Activated T-cell treated with anti-CD3 and anti-CD28 coated beads for 24 hours (primary cell): Measurements from ENCODE around the gene AFG3L2.

Source experiments
- DNase-seq: peaks from one replicate; pipeline ENCODE4 v3.0.0-alpha.2; 2020; ENCODE audit warnings: low read depth

AFG3L2 gene

DNA sequence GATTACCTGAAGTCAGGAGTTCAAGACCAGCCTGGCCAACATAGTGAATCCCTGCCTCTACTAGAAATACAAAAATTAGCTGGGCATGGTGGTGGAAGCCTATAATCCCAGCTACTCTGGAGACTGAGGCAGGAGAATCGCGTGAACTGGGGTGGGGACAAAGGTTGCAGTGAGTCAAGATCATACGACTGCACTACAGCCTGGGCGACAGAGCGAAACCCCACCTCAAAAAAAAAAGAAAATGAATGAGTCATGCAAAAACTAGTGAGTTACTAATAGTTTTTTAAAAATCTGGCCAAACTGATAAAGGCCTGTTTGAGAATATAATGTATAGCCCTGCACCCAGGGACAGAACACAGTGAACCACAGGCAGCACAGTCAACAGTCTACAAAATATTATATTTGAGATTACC, 17.5 kb downstream of the AFG3L2 start:
- no peak for DNase-seq

DNA sequence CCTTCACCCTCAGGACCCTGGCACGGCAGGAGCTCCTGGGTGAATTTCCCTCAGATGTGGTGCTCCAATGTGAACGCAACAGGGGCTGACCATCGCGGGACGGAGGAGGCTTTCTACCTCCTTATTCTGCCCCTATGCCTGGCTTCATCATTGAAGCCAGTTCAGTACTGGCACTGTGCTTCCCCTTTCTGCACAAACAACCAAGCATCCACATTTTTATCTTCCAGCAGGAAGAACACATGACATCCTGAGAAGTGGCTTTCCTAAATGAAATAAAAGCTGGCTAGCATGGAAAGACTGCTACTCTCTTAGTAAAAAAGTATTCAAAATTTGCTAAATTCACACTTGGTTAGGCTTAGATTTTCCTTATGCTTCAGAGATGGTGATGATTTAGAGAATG, 24.8 kb downstream of the AFG3L2 start:
- no peak for DNase-seq

DNA sequence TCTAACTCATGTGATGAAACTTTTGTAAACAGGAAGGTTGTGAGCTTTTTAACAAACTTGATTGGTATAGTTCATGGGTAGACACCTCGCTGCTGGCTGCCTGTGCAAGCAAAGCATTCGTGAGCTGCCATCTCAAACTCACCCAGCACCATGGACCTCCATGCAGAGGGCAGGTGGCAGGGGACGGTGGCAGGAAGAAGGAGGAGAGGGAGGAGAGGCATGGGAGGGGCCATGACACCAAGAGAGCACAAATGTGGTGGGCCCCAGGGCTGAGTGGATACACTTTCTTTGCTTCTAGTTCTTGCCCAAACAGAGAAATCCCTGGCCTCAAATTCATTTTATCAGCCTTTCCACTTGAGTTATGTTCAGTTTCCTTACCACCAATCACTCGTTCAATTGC, 29.1 kb downstream of the AFG3L2 start:
- DNase-seq = no peak

GRCh38 chr18:12346240-12346565, 30.8 kb downstream of the AFG3L2 start:
- no peak for DNase-seq

GRCh38 chr18:12345491-12346239, 31.4 kb downstream of the AFG3L2 start:
- DNase-seq = no peak

- no peak for DNase-seq
Observed at GRCh38 chr18:12342661-12343060, 34.4 kb downstream of the AFG3L2 start.

DNA sequence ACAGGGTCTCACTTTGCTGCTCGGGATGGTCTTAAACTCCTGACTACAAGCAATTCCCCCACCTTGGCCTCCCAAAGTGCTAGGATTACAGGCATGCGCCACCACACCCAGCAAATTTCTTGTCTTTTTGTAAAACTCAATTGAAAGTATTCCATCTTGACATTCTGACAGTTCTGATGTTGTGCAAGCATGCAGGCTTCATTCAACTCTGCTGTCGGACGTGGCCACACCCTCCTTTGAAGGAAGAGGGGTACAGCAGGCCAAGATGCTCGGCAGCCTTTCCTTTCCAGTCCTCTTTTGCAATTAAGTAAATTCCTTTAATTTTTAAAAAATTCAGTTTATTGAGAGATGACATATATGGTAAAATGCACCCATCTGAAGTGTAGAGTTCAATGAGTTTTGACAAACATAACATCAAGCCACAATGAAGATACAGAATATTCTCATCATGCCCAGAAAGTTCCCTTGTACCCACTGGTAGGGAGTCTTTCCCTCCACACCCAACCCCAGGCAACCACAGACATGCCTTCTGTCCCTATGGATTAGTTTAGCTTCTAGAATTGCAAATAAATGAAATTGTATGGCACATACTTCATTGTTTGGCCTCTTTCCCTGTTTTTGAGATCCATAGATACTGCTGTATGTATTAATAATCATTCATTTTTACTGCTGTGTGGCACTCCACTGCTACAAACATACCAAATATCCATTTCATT, 35.9 kb downstream of the AFG3L2 start:
- no peak for DNase-seq

DNA sequence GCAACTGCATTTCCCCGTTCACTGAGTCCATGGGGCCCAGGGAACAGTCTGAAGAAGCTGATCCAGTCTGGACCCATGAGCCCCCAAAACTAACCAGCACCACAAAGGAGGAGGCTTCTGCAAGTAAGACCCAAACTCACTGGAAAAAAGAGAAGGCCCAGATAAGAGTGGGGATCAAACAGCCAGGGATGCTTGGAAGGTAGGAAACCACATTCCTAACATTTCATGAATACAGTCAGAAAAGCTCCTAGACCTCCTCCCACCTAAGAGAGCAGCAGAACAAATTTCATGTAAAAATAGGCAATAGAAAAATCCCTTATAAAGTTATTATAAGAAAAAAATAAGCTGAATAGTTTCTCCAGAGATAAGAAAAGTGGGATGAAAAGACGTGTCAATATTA, 38.6 kb downstream of the AFG3L2 start:
- DNase-seq = no peak

GRCh38 chr18:12336887-12337286, 40.1 kb downstream of the AFG3L2 start:
- no peak for DNase-seq

DNA sequence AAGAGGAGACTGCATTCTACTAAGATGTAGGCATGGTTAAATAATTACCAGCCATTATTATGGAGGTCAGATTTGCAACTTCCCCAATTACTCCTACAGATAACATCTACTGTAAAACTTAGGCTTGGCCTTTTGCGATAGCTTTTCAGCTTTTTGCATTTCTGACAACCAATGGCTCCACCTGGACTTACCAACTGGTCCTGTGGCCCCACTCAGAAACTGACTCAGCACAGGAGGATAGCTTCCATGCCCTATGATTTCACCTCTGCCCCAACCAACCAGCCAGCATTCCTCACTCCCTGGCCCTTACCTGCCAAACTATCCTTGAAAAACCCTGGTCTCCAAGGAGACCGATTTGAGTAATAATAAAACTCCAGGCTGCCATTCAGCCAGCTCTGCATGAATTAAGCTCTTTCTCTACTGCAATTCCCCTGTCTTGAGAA, 40.8 kb downstream of the AFG3L2 start:
- DNase-seq = no peak

DNA sequence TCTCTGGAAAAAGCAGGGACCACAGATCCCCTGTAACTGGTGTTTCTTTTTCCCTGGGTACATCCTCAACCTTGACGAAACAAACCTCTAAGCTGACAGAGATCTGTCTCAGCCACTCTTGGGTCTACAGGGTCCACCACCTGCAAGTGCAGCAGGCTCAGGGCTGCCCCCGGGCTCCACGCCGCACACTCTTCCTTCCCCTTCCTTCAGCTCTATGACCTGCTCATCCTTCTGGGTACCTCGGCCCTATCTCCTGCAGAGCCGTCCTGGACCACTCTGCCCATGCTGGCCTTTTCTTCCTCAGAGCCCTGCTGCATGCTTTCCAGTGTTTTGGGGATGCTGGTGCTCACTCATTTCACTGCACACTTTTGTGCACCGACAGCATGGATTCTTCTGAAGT, 41.5 kb downstream of the AFG3L2 start:
- DNase-seq = no peak

GRCh38 chr18:12334863-12335262, 42.2 kb downstream of the AFG3L2 start:
- no peak for DNase-seq

DNA sequence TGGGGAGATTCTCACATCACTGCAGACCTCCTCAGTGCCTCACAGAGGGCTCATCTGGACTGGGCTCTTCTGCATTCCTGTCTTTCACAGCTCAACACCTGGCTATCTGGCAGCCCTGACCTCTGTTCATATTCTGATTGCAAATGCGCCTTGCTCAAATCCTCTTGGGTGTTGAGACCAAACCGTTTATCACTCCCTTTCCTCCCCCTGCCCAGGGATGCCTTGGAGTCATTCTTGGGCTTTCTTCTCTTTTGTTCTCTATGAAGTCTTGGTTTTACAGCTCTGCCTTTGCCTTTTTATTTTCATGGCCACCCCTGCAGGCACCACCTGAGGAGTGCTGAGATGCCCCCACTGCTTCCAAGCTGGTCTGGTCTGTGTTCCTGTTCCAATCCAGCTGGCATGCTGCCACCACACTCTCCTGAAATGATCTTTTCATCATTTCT, 42.6 kb downstream of the AFG3L2 start:
- DNase-seq = no peak

DNA sequence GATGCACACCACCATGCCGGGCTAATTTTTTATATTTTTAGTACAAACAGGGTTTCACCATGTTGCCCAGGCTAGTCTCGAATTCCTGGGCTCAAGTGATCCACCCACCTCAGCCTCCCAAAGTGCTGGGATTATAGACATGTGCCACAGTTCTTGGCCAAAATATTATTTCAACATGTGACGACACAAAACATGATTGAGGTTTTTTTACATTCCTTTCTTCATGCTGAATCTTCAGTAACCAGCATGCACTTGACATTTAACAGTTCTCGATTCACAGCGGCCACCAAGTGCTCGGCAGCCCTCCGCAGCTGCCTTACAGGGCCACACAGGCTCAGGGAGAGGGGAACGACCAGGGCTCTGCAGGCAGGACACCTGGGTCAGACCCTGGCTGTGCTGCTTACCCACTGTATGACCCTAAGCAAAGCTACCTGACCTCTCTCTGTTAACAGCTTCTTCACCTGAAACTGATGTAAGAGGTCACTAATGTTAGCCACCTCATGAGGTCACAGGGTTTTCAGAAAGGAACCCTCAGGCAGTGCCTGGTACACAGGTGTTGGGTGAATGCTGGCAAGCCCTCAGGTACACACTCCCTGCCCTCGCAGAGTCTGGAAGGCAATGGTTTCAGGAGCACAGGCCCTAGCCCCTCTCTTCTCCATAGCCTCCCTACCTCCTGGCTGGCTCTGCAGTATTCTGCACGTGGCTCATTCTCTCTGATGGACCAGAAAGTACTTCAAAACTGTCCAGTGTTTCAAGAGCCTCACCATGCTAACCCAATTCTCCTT, 43.3 kb downstream of the AFG3L2 start:
- no peak for DNase-seq

DNA sequence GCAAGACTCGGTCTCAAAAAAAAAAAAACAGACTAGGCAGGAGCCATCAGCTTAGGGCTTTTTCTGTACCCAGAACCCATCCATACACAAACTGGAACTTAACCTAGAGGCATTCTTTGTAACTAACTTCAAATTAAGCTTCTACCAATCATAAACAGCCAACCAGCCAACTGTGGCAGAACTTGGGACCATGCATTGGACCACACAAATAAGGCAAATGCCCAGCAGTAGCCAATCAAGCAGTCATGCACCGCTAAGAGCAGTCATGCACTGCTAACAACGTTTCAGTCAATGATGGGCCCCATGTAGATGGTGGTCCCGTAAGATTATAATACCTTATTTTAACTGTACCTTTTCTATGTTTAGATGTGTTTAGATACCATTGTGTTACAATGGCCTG, 46.3 kb downstream of the AFG3L2 start:
- DNase-seq = no peak

- DNase-seq = no peak
Observed at GRCh38 chr18:12329125-12329698, 47.8 kb downstream of the AFG3L2 start.

GRCh38 chr18:12328179-12328823, 48.7 kb downstream of the AFG3L2 start:
- no peak for DNase-seq

GRCh38 chr18:12327510-12328178, 49.4 kb downstream of the AFG3L2 start:
- DNase-seq = peak; percentile 58

GRCh38 chr18:12326711-12327460, 50.1 kb downstream of the AFG3L2 start:
- DNase-seq = no peak

- DNase-seq = no peak
Observed at GRCh38 chr18:12325726-12326245, 51.2 kb downstream of the AFG3L2 start.
